Loucy (cell line): ENCODE data around the gene RAMAC.

ENCODE experiments used
- EZH2phosphoT487 ChIP-seq: fragments of 200-600 bp; IDR thresholded peaks from 2 replicates; pipeline ENCODE4 v1.6.1; 2018; ENCODE audit warnings: antibody characterized with exemption, mild to moderate bottlenecking, moderate library complexity, borderline replicate concordance
- TF ChIP-seq, protein P1 (sequence below): fragments of 200-600 bp; sonication (generic); conservative IDR thresholded peaks from 2 replicates; pipeline ENCODE4 v1.5.1; 2014; ENCODE audit warnings: mild to moderate bottlenecking, antibody characterized with exemption, low read length

DNA sequence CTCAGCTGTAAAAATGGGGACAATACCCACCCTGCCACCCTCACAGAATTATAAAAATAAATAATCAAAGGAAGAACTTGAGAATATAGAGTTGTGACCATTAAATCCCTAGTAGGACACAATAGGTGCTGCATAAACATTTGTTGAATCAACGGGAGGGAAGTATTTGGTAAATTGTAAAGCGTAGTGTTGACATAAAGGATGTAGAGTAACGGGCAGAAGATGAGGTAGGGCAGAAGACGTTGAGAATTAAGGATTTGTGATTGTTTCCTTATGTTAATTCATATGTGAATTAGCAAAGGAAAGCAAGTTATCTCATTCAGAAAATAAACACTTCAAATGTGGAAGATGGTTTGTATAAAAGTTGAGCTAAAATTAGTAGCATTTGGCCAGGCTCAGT, 7.1 kb downstream of the RAMAC start:
- TF ChIP-seq, protein P1, sequence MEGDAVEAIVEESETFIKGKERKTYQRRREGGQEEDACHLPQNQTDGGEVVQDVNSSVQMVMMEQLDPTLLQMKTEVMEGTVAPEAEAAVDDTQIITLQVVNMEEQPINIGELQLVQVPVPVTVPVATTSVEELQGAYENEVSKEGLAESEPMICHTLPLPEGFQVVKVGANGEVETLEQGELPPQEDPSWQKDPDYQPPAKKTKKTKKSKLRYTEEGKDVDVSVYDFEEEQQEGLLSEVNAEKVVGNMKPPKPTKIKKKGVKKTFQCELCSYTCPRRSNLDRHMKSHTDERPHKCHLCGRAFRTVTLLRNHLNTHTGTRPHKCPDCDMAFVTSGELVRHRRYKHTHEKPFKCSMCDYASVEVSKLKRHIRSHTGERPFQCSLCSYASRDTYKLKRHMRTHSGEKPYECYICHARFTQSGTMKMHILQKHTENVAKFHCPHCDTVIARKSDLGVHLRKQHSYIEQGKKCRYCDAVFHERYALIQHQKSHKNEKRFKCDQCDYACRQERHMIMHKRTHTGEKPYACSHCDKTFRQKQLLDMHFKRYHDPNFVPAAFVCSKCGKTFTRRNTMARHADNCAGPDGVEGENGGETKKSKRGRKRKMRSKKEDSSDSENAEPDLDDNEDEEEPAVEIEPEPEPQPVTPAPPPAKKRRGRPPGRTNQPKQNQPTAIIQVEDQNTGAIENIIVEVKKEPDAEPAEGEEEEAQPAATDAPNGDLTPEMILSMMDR = no peak
- no peak for TF ChIP-seq EZH2phosphoT487
